Measurements from ENCODE around the gene ABTB1. TPM values are rescaled to one million over a fixed set of nuclear protein-coding genes. Genes with fewer than 3 reads are reported as not detected.

ABTB1 gene
- total RNA-seq, 1 donor from 2014 or later = 8.7 TPM

DNA sequence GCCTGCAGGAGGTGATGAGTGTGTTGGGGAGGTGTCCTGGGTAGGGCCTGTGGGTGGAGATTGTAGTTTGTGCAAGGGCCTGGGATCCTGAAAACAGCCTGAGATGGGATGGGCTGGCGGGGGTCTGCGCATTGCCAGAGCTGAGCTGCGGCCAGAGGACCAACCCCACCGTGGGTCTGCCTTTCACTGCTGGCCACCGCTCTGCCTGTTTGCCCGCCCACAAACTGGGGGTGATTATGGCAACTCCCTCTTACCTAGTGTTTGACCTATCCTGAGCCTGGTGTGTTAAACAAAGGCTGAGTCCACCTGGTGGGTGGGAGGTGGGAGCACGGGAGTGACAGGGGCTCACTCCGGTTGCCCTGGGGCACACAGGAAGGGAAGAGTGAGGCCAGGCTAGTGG is 9.8 kb downstream of the ABTB1 start:
- H3K4me3 Mint-ChIP-seq (ENCODE audit: unreplicated experiment) = no peak overlapping the region
- no peaks in the 10 kb centered on the region for H3K4me1 Mint-ChIP-seq (ENCODE audit: unreplicated experiment)
- peaks cover 2% of the 10 kb centered on the region for H3K27me3 Mint-ChIP-seq (ENCODE audit: unreplicated experiment)
- H3K36me3 Mint-ChIP-seq (ENCODE audit: low read depth, unreplicated experiment) = no peaks in the 10 kb centered on the region
- H3K9me3 Mint-ChIP-seq (ENCODE audit: unreplicated experiment) = no peaks in the 10 kb centered on the region
- DNase-seq (ENCODE audit: low spot score) = no peak
- H3K27ac Mint-ChIP-seq (ENCODE audit: unreplicated experiment) = no peak overlapping the region
- TF ChIP-seq, protein P1, sequence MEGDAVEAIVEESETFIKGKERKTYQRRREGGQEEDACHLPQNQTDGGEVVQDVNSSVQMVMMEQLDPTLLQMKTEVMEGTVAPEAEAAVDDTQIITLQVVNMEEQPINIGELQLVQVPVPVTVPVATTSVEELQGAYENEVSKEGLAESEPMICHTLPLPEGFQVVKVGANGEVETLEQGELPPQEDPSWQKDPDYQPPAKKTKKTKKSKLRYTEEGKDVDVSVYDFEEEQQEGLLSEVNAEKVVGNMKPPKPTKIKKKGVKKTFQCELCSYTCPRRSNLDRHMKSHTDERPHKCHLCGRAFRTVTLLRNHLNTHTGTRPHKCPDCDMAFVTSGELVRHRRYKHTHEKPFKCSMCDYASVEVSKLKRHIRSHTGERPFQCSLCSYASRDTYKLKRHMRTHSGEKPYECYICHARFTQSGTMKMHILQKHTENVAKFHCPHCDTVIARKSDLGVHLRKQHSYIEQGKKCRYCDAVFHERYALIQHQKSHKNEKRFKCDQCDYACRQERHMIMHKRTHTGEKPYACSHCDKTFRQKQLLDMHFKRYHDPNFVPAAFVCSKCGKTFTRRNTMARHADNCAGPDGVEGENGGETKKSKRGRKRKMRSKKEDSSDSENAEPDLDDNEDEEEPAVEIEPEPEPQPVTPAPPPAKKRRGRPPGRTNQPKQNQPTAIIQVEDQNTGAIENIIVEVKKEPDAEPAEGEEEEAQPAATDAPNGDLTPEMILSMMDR (IDR thresholded peaks at IDR 0.05; ENCODE audit: unreplicated experiment) = no peak

DNA sequence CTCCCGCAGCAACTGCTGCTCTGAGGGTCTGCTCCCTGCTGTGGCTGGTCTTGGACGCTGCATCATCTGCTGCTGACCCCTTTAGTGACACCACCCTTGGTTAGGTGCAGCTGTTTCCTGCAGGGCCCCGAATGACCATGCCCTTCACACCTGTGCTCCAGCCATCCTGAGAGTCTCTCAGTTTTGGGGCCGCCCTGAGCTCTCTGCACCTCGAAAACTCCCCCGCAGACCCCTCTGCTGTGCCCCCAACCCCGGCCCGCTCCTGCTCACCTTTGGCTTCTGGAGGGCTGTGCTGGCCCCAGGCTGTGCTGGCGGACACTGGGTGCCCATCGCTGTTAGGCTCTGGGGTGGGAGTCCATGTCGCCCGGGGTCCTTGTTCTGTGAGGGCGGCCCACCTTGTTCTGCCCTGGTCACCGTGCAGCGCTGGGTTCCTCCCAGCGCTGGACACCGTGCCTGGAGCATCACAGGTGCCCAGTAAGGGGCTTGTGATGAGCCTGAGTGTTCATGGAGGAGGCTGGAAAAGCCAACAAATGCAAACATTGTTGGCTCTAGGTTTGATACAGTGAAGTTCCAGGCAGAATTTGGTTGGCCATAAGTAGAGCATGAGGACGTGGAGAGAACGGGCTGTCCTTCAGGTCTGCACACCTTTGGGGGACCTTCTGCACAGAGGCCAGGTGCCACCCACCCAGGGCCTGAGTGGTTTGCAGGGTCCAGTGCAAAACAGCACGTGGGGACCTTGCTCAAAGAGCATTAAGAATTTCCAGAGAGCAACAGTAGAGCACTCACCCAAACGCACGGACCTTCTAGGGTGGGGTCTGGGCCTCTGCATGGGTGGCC is 12.3 kb downstream of the ABTB1 start:
- no peak overlapping the region for H3K4me3 Mint-ChIP-seq (ENCODE audit: unreplicated experiment)
- H3K27me3 Mint-ChIP-seq (ENCODE audit: unreplicated experiment) = peaks cover under 1% of the 10 kb centered on the region
- TF ChIP-seq, protein P1 (IDR thresholded peaks at IDR 0.05; ENCODE audit: unreplicated experiment) = no peak
- H3K27ac Mint-ChIP-seq (ENCODE audit: unreplicated experiment) = no peak overlapping the region
- H3K36me3 Mint-ChIP-seq (ENCODE audit: low read depth, unreplicated experiment) = no peaks in the 10 kb centered on the region
- H3K4me1 Mint-ChIP-seq (ENCODE audit: unreplicated experiment) = no peaks in the 10 kb centered on the region
- no peak for DNase-seq (ENCODE audit: low spot score)
- no peaks in the 10 kb centered on the region for H3K9me3 Mint-ChIP-seq (ENCODE audit: unreplicated experiment)

DNA sequence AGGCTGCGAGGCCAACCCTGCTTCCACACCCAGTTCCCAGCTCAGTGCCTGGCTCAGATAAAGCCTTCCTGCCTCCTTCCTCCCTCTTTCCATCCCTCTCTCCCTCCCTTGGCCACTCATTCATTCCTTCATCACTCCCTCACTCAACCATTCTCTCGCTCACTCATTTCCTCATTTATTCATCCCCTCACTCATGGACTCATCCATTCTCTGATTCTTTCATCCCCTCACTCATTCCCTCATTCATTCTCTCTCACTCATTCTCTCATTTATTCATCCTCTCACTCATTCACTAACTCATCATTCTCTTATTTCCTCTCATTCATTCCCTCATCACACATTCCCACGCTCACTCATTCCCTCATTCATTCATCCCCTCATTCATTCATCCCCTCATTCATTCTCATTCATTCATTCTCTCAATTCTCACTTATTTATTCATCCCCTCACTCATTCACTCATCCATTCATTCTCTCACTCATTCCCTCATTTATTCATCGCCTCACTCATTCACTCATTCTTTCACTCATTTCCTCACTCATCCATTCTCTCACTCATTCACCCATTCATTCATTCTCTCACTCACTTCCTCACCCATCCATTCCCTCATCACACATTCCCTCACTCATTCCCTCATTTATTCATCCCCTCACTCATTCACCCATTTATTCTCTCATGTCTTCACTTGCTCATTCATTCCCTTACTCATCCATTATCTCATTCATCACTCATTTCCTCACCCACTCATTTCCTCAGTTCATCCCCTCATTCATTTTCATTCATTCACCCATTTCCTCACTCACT is 13.2 kb downstream of the ABTB1 start:
- no peak for DNase-seq (ENCODE audit: low spot score)
- Mint-ChIP-seq H3K27ac (ENCODE audit: unreplicated experiment) (no peak overlapping the region), H3K4me3 (ENCODE audit: unreplicated experiment) (no peak overlapping the region), H3K36me3 (ENCODE audit: low read depth, unreplicated experiment) (no peaks in the 10 kb centered on the region), H3K27me3 (ENCODE audit: unreplicated experiment) (no peaks in the 10 kb centered on the region), H3K4me1 (ENCODE audit: unreplicated experiment) (no peaks in the 10 kb centered on the region), H3K9me3 (ENCODE audit: unreplicated experiment) (no peaks in the 10 kb centered on the region)
- TF ChIP-seq, protein P1 (IDR thresholded peaks at IDR 0.05; ENCODE audit: unreplicated experiment) = no peak

DNA sequence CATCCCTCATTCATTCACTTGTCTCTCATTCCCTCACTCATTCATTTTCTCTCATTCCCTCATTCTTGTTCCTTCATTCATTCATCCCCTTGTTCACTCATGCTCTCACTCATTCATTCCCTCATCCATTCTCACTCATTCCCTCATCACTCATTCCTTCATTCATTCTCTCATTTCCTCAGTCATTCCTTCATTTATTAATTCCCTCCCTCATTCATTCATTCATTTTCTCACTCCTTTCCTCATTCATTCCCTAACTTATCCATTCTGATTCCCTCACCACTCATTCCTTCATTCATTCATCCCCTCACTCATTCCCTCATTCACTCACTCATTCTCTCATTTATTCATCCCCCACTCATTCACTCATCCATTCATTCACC is 13.8 kb downstream of the ABTB1 start:
- DNase-seq (ENCODE audit: low spot score) = no peak
- Mint-ChIP-seq H3K36me3 (ENCODE audit: low read depth, unreplicated experiment) (no peaks in the 10 kb centered on the region), H3K4me3 (ENCODE audit: unreplicated experiment) (no peak overlapping the region), H3K9me3 (ENCODE audit: unreplicated experiment) (no peaks in the 10 kb centered on the region), H3K4me1 (ENCODE audit: unreplicated experiment) (no peaks in the 10 kb centered on the region), H3K27me3 (ENCODE audit: unreplicated experiment) (no peaks in the 10 kb centered on the region), H3K27ac (ENCODE audit: unreplicated experiment) (no peak overlapping the region)
- TF ChIP-seq, protein P1 (IDR thresholded peaks at IDR 0.05; ENCODE audit: unreplicated experiment) = no peak

All from endothelial cell (in vitro differentiated cells).